ENCODE results near the gene AKR1B15.

AKR1B15 gene

GRCh38 chr7:134618756-134619530 is 70.0 kb downstream of the AKR1B15 start:
- ATAC-seq (ENCODE audit: low read depth) (peak; percentile 63), DNase-seq (ENCODE audit: low spot score) (no peak)
- no peaks in the 10 kb centered on the region for H3K9me3 ChIP-seq (ENCODE audit: severe bottlenecking)
- no peak overlapping the region for H3K4me3 ChIP-seq (ENCODE audit: severe bottlenecking)
- peaks cover 38% of the 10 kb centered on the region for H3K4me1 ChIP-seq (ENCODE audit: insufficient read depth, poor library complexity, severe bottlenecking)
- no peaks in the 10 kb centered on the region for H3K27me3 ChIP-seq (ENCODE audit: insufficient read depth, poor library complexity, severe bottlenecking)
- TF ChIP-seq, protein P1, sequence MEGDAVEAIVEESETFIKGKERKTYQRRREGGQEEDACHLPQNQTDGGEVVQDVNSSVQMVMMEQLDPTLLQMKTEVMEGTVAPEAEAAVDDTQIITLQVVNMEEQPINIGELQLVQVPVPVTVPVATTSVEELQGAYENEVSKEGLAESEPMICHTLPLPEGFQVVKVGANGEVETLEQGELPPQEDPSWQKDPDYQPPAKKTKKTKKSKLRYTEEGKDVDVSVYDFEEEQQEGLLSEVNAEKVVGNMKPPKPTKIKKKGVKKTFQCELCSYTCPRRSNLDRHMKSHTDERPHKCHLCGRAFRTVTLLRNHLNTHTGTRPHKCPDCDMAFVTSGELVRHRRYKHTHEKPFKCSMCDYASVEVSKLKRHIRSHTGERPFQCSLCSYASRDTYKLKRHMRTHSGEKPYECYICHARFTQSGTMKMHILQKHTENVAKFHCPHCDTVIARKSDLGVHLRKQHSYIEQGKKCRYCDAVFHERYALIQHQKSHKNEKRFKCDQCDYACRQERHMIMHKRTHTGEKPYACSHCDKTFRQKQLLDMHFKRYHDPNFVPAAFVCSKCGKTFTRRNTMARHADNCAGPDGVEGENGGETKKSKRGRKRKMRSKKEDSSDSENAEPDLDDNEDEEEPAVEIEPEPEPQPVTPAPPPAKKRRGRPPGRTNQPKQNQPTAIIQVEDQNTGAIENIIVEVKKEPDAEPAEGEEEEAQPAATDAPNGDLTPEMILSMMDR (IDR thresholded peaks at IDR 0.05; ENCODE audit: poor library complexity, severe bottlenecking): no peak
- H3K36me3 ChIP-seq (ENCODE audit: low read depth): no peaks in the 10 kb centered on the region
- peak overlapping the region; percentile 53 for H3K27ac ChIP-seq (ENCODE audit: poor library complexity, severe bottlenecking)

GRCh38 chr7:134619627-134620331 is 70.9 kb downstream of the AKR1B15 start:
- DNase-seq (ENCODE audit: low spot score): no peak
- Histone ChIP-seq H3K4me1 (ENCODE audit: insufficient read depth, poor library complexity, severe bottlenecking) (peaks cover 29% of the 10 kb centered on the region), H3K27ac (ENCODE audit: poor library complexity, severe bottlenecking) (peak overlapping the region; percentile 53), H3K36me3 (ENCODE audit: low read depth) (no peaks in the 10 kb centered on the region), H3K4me3 (ENCODE audit: severe bottlenecking) (no peak overlapping the region), H3K27me3 (ENCODE audit: insufficient read depth, poor library complexity, severe bottlenecking) (no peaks in the 10 kb centered on the region), H3K9me3 (ENCODE audit: severe bottlenecking) (no peaks in the 10 kb centered on the region)
- peak; percentile 86 for ATAC-seq (ENCODE audit: low read depth)
- TF ChIP-seq, protein P1 (IDR thresholded peaks at IDR 0.05; ENCODE audit: poor library complexity, severe bottlenecking): no peak

DNA sequence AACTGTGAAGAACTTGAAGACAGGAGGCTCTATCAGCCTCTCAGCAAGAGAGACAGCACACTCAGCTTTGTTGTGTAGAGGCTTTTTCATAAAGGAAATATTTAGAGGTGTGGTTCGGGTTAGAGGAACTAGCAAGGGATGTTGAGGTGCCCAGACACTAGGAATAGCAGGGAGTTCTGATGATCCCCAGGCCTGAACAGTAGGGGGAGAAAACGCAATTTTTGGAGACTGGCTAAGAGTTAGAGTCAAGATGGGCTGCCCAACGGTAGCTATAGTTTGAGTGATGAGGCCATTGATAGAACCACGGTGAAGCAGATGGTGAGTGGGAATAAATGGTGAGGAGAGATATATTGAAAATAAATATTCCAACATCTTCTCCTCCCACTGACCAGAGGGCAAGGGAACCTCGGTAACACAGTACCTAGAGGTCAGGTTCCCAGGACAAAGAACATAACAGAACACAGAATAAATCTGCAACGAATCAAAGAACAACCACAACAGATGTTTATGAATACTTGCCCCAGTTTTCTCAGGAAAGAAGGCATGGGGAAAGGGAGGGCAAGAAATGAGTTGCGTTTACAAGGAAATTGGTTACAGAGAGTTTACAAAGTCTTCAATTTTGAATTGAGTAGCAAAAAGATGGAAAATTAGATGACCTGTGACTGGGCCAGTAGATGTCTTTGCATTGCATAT is 73.5 kb downstream of the AKR1B15 start:
- Histone ChIP-seq H3K27me3 (ENCODE audit: insufficient read depth, poor library complexity, severe bottlenecking) (no peaks in the 10 kb centered on the region), H3K4me3 (ENCODE audit: severe bottlenecking) (no peak overlapping the region), H3K36me3 (ENCODE audit: low read depth) (no peaks in the 10 kb centered on the region), H3K27ac (ENCODE audit: poor library complexity, severe bottlenecking) (no peak overlapping the region), H3K4me1 (ENCODE audit: insufficient read depth, poor library complexity, severe bottlenecking) (peaks cover 28% of the 10 kb centered on the region), H3K9me3 (ENCODE audit: severe bottlenecking) (no peaks in the 10 kb centered on the region)
- no peak for ATAC-seq (ENCODE audit: low read depth)
- DNase-seq (ENCODE audit: low spot score): no peak
- TF ChIP-seq, protein P1 (IDR thresholded peaks at IDR 0.05; ENCODE audit: poor library complexity, severe bottlenecking): no peak

DNA sequence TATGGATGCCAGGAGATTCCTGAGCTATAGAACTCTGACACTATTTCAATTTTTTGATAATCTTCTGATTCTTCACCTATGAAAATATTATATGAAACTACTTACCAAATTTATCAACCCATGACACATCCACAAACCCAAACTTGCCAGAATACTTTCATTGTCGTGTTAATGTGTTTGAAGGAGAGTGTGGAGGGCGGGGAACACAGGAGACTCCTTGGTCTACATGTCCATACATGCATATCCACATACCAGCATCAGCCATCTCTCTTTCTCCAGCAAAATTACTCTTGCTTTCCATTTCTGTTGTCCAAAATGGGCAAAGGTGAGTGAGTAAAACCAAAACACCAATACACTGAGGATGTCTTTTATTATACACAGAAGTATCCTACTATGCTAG is 74.3 kb downstream of the AKR1B15 start:
- DNase-seq (ENCODE audit: low spot score): no peak
- peak; percentile 32; the same call in 1 of the 3 replicates for ATAC-seq (ENCODE audit: low read depth)
- H3K27me3 ChIP-seq (ENCODE audit: insufficient read depth, poor library complexity, severe bottlenecking): no peaks in the 10 kb centered on the region

More for the DNA sequence above, 74.3 kb downstream of the AKR1B15 start:
- TF ChIP-seq, protein P1 (IDR thresholded peaks at IDR 0.05; ENCODE audit: poor library complexity, severe bottlenecking): no peak
- H3K4me3 ChIP-seq (ENCODE audit: severe bottlenecking): no peak overlapping the region
- no peak overlapping the region for H3K27ac ChIP-seq (ENCODE audit: poor library complexity, severe bottlenecking)
- H3K4me1 ChIP-seq (ENCODE audit: insufficient read depth, poor library complexity, severe bottlenecking): peaks cover 28% of the 10 kb centered on the region
- H3K36me3 ChIP-seq (ENCODE audit: low read depth): no peaks in the 10 kb centered on the region
- H3K9me3 ChIP-seq (ENCODE audit: severe bottlenecking): no peaks in the 10 kb centered on the region

All from RWPE2 (cell line).